WTC11 (cell line): Measurements from ENCODE around the gene PPWD1. TPM values are rescaled to one million over a fixed set of nuclear protein-coding genes. Genes with fewer than 3 reads are reported as not detected.
A peak's percentile ranks its signal among the peaks of the same experiment; 100 is the strongest.

Experiments
- ATAC-seq: fragments of 200-7000 bp; cut with Tn5 transposase; 2 replicates; pipeline ENCODE4 v1.10.0; 2021; ENCODE audit warnings: mild to moderate bottlenecking, moderate library complexity
- CTCF ChIA-PET: fragments of 300-600 bp; sonication (Branson Sonifier 250); formaldehyde crosslinking; loops from one replicate; lab custom pipeline; 2021; ENCODE audit warnings: antibody characterized with exemption; lab: Charles Lee
- POLR2A ChIA-PET: fragments of 350-600 bp; sonication (Branson Sonifier 250); formaldehyde crosslinking; loops from one replicate; lab custom pipeline; 2021; ENCODE audit warnings: antibody characterized with exemption; lab: Charles Lee
- DNase-seq: peaks from one replicate; pipeline ENCODE4 v3.0.0; 2021; ENCODE audit warnings: low spot score
- H3K27ac Mint-ChIP-seq: 2 replicates; pipeline ENCODE4 v1.8.0; 2021; ENCODE audit warnings: mixed read lengths
- H3K27me3 Mint-ChIP-seq: 2 replicates; pipeline ENCODE4 v1.8.0; 2021; ENCODE audit warnings: low read depth, mild to moderate bottlenecking, moderate library complexity, mixed read lengths
- H3K36me3 Mint-ChIP-seq: 2 replicates; pipeline ENCODE4 v1.8.0; 2021; ENCODE audit warnings: mixed read lengths
- H3K4me1 Mint-ChIP-seq: 2 replicates; pipeline ENCODE4 v1.8.0; 2022; ENCODE audit warnings: mixed read lengths
- H3K4me3 Mint-ChIP-seq: 2 replicates; pipeline ENCODE4 v1.8.0; 2021; ENCODE audit warnings: mild to moderate bottlenecking, moderate library complexity, mixed read lengths
- H3K9me3 Mint-ChIP-seq: 2 replicates; pipeline ENCODE4 v1.8.0; 2021; ENCODE audit warnings: mixed read lengths
- ETV6 ChIP-seq: sonication (generic); formaldehyde crosslinking; IDR thresholded peaks from 2 replicates; pipeline ENCODE4 v1.8.1; 2022; ENCODE audit warnings: mild to moderate bottlenecking, missing genetic modification reagents
- FOXK1 ChIP-seq: sonication (generic); formaldehyde crosslinking; IDR thresholded peaks from 2 replicates; pipeline ENCODE4 v1.8.0; 2022; ENCODE audit warnings: mild to moderate bottlenecking, moderate library complexity, missing genetic modification reagents
- FOXP1 ChIP-seq: sonication (generic); formaldehyde crosslinking; IDR thresholded peaks from 2 replicates; pipeline ENCODE4 v1.8.0; 2022; ENCODE audit warnings: missing genetic modification reagents, mild to moderate bottlenecking, moderate library complexity, borderline replicate concordance
- GABPB1 ChIP-seq: sonication (generic); formaldehyde crosslinking; IDR thresholded peaks from 2 replicates; pipeline ENCODE4 v1.8.1; 2023; ENCODE audit warnings: mild to moderate bottlenecking, missing genetic modification reagents
- IRF1 ChIP-seq: sonication (generic); formaldehyde crosslinking; IDR thresholded peaks from 2 replicates; pipeline ENCODE4 v1.8.0; 2023; ENCODE audit warnings: missing genetic modification reagents
- JUN ChIP-seq: sonication (generic); formaldehyde crosslinking; IDR thresholded peaks from 2 replicates; pipeline ENCODE4 v1.8.0; 2023; ENCODE audit warnings: mild to moderate bottlenecking, missing genetic modification reagents
- MXD4 ChIP-seq: fragments of 250-450 bp; sonication (Bioruptor Pico); IDR thresholded peaks from 2 replicates; pipeline ENCODE4 v1.8.0; 2021; ENCODE audit warnings: mild to moderate bottlenecking, moderate library complexity, borderline replicate concordance
- NFE2L1 ChIP-seq: sonication (generic); formaldehyde crosslinking; IDR thresholded peaks from 2 replicates; pipeline ENCODE4 v1.8.1; 2023; ENCODE audit warnings: missing genetic modification reagents
- NR2C2 ChIP-seq: sonication (generic); formaldehyde crosslinking; IDR thresholded peaks from 2 replicates; pipeline ENCODE4 v1.8.0; 2022; ENCODE audit warnings: mild to moderate bottlenecking, missing genetic modification reagents
- PRRX2 ChIP-seq: fragments of 250-450 bp; sonication (Bioruptor Pico); IDR thresholded peaks from 2 replicates; pipeline ENCODE4 v1.8.0; 2021; ENCODE audit warnings: mild to moderate bottlenecking
- SOX15 ChIP-seq: fragments of 250-450 bp; sonication (Bioruptor Pico); IDR thresholded peaks from 2 replicates; pipeline ENCODE4 v1.9.0; 2021; ENCODE audit warnings: mild to moderate bottlenecking
- SP1 ChIP-seq: sonication (generic); formaldehyde crosslinking; conservative IDR thresholded peaks from 2 replicates; pipeline ENCODE4 v1.8.1; 2022; ENCODE audit warnings: missing genetic modification reagents
- USF1 ChIP-seq: sonication (generic); formaldehyde crosslinking; IDR thresholded peaks from 2 replicates; pipeline ENCODE4 v1.8.0; 2022; ENCODE audit warnings: mild to moderate bottlenecking, missing genetic modification reagents
- ZNF121 ChIP-seq: sonication (generic); formaldehyde crosslinking; IDR thresholded peaks from 2 replicates; pipeline ENCODE4 v1.8.0; 2023; ENCODE audit warnings: missing genetic modification reagents
- ZNF317 ChIP-seq: sonication (generic); formaldehyde crosslinking; IDR thresholded peaks from 2 replicates; pipeline ENCODE4 v1.8.1; 2023; ENCODE audit warnings: low read depth, mild to moderate bottlenecking, moderate library complexity, missing genetic modification reagents, borderline replicate concordance
- total RNA-seq: library from RNA; stranded (reverse); gene quantifications from 3 replicates; pipeline ENCODE4 v1.2.3, GENCODE V29; 2021
- TF ChIP-seq, protein P1 (sequence below): sonication (generic); formaldehyde crosslinking; IDR thresholded peaks from 2 replicates; pipeline ENCODE4 v1.8.1; 2023; ENCODE audit warnings: mild to moderate bottlenecking, moderate library complexity, missing genetic modification reagents
- TF ChIP-seq, protein P2 (sequence below): fragments of 250-450 bp; sonication (Bioruptor Pico); IDR thresholded peaks from 2 replicates; pipeline ENCODE4 v2.1.2; 2022; ENCODE audit warnings: mild to moderate bottlenecking, moderate library complexity
- TF ChIP-seq, protein P3 (sequence below): sonication (generic); formaldehyde crosslinking; IDR thresholded peaks from 2 replicates; pipeline ENCODE4 v1.8.0; 2022; ENCODE audit warnings: mild to moderate bottlenecking, missing genetic modification reagents
- TF ChIP-seq, protein P4 (sequence below): fragments of 250-450 bp; sonication (Bioruptor Pico); IDR thresholded peaks from 2 replicates; pipeline ENCODE4 v1.9.0; 2021; ENCODE audit warnings: mild to moderate bottlenecking, borderline replicate concordance
- TF ChIP-seq, protein P5 (sequence below): sonication (generic); formaldehyde crosslinking; IDR thresholded peaks from 2 replicates; pipeline ENCODE4 v1.8.1; 2022; ENCODE audit warnings: low read depth, missing genetic modification reagents, borderline replicate concordance
- TF ChIP-seq, protein P6 (sequence below): sonication (generic); formaldehyde crosslinking; conservative IDR thresholded peaks from 2 replicates; pipeline ENCODE4 v1.8.1; 2022; ENCODE audit warnings: mild to moderate bottlenecking, missing genetic modification reagents

The PPWD1 gene
- total RNA-seq, 1 experiment from 2014 or later, result 34.7 TPM

DNA sequence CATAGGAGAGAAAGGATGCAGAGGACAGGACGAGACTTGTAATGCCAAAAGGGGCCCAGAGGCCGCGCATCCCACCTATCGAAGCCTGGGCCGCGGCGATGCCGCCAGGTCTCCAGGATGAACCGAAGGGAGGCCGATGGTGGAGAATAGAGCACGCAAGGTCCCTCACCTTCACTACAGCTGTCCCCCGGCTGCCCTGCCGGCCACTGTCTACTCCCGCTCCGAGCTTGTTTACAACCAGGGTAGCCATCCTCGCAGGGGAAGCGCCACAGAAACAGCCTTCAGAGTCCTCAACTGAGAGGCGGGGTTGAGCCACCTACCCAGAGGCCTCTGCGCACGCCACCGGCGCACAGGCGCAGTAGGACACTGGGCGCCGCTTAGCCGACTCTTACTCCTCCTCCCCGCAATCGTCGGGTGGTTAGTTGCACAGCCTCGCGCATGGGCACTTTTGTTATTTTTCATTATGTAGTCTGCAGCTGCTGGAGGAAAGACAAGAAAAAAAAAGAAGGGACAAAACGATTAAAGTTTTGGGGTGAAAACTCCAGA lies 61.0 kb downstream of the PPWD1 start, which contains the start of gene TRIM23:
Gene TRIM23 (minus strand): TSS at position 309 of the 546 bp plus-strand sequence. CDS start 59 bp downstream, at position 250.
- Mint-ChIP-seq H3K36me3 (peaks cover 3% of the 10 kb centered on the region; the same call in 1 of the 2 replicates), H3K27me3 (no peaks in the 10 kb centered on the region), H3K9me3 (no peaks in the 10 kb centered on the region), H3K27ac (peak within 1 kb of the TSS; percentile 97), H3K4me3 (peak within 1 kb of the TSS; percentile 99), H3K4me1 (peaks cover 14% of the 10 kb centered on the region)
- CTCF ChIA-PET, result interaction anchor here (0.6 kb wide), 1 partner anchor 98 kb away, joined by 3 read pairs; the partner anchor contains the start of gene NLN
- ATAC-seq, result peak; percentile 97
- peak; percentile 84 for DNase-seq
- TF ChIP-seq, protein P1, sequence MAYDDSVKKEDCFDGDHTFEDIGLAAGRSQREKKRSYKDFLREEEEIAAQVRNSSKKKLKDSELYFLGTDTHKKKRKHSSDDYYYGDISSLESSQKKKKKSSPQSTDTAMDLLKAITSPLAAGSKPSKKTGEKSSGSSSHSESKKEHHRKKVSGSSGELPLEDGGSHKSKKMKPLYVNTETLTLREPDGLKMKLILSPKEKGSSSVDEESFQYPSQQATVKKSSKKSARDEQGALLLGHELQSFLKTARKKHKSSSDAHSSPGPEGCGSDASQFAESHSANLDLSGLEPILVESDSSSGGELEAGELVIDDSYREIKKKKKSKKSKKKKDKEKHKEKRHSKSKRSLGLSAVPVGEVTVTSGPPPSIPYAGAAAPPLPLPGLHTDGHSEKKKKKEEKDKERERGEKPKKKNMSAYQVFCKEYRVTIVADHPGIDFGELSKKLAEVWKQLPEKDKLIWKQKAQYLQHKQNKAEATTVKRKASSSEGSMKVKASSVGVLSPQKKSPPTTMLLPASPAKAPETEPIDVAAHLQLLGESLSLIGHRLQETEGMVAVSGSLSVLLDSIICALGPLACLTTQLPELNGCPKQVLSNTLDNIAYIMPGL, result 0 out of 2 replicates have a peak, but pooled peaks have one; percentile 34
- TF ChIP-seq FOXK1 (CRISPR knock-in tag) (peak; percentile 97), JUN (CRISPR knock-in tag) (no peak), ZNF317 (CRISPR knock-in tag) (no peak), FOXP1 (CRISPR knock-in tag) (peak; percentile 36; the same call in 1 of the 2 replicates), GABPB1 (0 out of 2 replicates have a peak, but pooled peaks have one; percentile 25)
- TF ChIP-seq, protein P2, sequence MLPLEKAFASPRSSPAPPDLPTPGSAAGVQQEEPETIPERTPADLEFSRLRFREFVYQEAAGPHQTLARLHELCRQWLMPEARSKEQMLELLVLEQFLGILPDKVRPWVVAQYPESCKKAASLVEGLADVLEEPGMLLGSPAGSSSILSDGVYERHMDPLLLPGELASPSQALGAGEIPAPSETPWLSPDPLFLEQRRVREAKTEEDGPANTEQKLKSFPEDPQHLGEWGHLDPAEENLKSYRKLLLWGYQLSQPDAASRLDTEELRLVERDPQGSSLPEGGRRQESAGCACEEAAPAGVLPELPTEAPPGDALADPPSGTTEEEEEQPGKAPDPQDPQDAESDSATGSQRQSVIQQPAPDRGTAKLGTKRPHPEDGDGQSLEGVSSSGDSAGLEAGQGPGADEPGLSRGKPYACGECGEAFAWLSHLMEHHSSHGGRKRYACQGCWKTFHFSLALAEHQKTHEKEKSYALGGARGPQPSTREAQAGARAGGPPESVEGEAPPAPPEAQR (CRISPR knock-in tag), result no peak
- TF ChIP-seq, protein P3, sequence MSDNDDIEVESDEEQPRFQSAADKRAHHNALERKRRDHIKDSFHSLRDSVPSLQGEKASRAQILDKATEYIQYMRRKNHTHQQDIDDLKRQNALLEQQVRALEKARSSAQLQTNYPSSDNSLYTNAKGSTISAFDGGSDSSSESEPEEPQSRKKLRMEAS (CRISPR knock-in tag), result peak; percentile 38; the same call in 1 of the 2 replicates
- TF ChIP-seq, protein P4, sequence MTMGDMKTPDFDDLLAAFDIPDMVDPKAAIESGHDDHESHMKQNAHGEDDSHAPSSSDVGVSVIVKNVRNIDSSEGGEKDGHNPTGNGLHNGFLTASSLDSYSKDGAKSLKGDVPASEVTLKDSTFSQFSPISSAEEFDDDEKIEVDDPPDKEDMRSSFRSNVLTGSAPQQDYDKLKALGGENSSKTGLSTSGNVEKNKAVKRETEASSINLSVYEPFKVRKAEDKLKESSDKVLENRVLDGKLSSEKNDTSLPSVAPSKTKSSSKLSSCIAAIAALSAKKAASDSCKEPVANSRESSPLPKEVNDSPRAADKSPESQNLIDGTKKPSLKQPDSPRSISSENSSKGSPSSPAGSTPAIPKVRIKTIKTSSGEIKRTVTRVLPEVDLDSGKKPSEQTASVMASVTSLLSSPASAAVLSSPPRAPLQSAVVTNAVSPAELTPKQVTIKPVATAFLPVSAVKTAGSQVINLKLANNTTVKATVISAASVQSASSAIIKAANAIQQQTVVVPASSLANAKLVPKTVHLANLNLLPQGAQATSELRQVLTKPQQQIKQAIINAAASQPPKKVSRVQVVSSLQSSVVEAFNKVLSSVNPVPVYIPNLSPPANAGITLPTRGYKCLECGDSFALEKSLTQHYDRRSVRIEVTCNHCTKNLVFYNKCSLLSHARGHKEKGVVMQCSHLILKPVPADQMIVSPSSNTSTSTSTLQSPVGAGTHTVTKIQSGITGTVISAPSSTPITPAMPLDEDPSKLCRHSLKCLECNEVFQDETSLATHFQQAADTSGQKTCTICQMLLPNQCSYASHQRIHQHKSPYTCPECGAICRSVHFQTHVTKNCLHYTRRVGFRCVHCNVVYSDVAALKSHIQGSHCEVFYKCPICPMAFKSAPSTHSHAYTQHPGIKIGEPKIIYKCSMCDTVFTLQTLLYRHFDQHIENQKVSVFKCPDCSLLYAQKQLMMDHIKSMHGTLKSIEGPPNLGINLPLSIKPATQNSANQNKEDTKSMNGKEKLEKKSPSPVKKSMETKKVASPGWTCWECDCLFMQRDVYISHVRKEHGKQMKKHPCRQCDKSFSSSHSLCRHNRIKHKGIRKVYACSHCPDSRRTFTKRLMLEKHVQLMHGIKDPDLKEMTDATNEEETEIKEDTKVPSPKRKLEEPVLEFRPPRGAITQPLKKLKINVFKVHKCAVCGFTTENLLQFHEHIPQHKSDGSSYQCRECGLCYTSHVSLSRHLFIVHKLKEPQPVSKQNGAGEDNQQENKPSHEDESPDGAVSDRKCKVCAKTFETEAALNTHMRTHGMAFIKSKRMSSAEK (CRISPR knock-in tag), result 0 out of 2 replicates have a peak, but pooled peaks have one; percentile 11
- POLR2A ChIA-PET, result interaction anchor here (0.6 kb wide), 1 partner anchor 99 kb away, joined by 3 read pairs; no protein-coding TSS in a partner anchor

DNA sequence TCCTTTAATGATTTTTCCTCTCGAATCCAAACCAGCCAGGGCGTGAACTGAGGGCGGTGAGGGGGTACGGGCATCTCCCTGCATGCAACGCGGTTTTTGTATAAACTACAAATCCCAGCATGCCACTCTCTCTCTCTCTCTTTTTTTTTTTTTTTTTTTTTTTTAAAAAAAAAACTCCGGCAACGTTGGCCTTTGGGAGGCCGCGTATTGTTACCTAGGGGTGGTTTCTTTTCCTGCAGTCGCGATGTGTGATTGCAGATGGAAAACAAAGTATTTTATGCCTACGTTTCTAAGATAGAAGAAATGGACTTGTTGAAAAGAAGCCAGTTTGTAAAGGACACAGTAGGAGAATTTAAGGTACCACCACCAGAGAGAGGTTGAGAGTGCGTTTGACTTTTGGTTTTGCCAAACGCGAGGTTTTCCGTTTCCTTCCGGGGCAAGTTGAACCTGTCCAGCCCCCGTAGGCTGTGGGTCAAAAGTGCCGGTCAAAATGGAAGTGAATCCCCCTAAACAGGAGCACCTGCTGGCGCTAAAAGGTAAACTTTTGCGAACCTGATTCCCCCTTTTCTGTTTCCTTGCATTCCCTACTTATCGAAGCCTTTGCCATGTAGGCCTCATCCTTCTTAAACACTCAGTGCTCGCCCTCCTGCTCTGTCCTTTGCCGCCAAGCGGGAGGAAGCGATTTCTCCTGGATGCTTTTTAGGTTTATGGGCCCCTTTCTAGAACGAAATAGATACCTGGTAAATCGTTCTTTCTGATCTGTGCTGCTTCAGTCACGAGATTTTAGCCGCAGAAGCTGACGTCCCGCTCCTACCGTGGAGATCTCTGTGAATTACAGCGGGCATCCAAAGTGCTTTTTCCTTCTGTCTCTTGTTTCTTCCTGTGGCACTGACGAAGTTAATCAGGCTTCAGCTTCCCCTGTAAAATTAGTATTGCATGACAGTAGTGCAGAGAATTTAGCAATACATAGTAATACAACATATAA lies 61.8 kb downstream of the PPWD1 start, which contains the start of the genes SHLD3 and TRAPPC13:
Gene SHLD3 (plus strand): TSS at position 457 of the 985 bp plus-strand sequence. CDS start 4,561 bp downstream, outside the sequence.
Gene TRAPPC13 (plus strand): TSS at position 457 of the 985 bp plus-strand sequence. CDS start 34 bp downstream, at position 491.
- no peaks in the 10 kb centered on the region for H3K27me3 Mint-ChIP-seq
- ChIA-PET CTCF (no interaction called here), POLR2A (interaction anchor here (1.5 kb wide), 1 partner anchor 62 kb away, joined by 6 read pairs; the partner anchor contains the start of genes CENPK and PPWD1)
- peak within 1 kb of the TSS; percentile 97 for H3K27ac Mint-ChIP-seq
- H3K4me3 Mint-ChIP-seq, result peak within 1 kb of the TSS; percentile 99
- H3K9me3 Mint-ChIP-seq, result no peaks in the 10 kb centered on the region
- peak; percentile 79 for ATAC-seq
- peak; percentile 72 for DNase-seq
- peaks cover 9% of the 10 kb centered on the region; the same call in 1 of the 2 replicates for H3K36me3 Mint-ChIP-seq
- peaks cover 14% of the 10 kb centered on the region for H3K4me1 Mint-ChIP-seq
- TF ChIP-seq, protein P5, sequence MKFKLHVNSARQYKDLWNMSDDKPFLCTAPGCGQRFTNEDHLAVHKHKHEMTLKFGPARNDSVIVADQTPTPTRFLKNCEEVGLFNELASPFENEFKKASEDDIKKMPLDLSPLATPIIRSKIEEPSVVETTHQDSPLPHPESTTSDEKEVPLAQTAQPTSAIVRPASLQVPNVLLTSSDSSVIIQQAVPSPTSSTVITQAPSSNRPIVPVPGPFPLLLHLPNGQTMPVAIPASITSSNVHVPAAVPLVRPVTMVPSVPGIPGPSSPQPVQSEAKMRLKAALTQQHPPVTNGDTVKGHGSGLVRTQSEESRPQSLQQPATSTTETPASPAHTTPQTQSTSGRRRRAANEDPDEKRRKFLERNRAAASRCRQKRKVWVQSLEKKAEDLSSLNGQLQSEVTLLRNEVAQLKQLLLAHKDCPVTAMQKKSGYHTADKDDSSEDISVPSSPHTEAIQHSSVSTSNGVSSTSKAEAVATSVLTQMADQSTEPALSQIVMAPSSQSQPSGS (CRISPR knock-in tag), result no peak
- peak; percentile 47; the same call in 1 of the 2 replicates for TF ChIP-seq SP1
- no peak for TF ChIP-seq USF1 (CRISPR knock-in tag)
- TF ChIP-seq NR2C2, result peak; percentile 80
- no peak for TF ChIP-seq SOX15 (CRISPR knock-in tag)
- no peak for TF ChIP-seq IRF1 (CRISPR knock-in tag)
- TF ChIP-seq ZNF121, result 0 out of 2 replicates have a peak, but pooled peaks have one; percentile 5
- TF ChIP-seq ETV6 (CRISPR knock-in tag), result 0 out of 2 replicates have a peak, but pooled peaks have one; percentile 26
- TF ChIP-seq NFE2L1, result no peak
- no peak for TF ChIP-seq PRRX2
- TF ChIP-seq MXD4 (CRISPR knock-in tag), result no peak
- TF ChIP-seq, protein P6, sequence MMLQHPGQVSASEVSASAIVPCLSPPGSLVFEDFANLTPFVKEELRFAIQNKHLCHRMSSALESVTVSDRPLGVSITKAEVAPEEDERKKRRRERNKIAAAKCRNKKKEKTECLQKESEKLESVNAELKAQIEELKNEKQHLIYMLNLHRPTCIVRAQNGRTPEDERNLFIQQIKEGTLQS (CRISPR knock-in tag), result no peak
